ENCODE results near the gene SPNS3. TPM values are rescaled to one million over a fixed set of nuclear protein-coding genes. Genes with fewer than 3 reads are reported as not detected.
A peak's percentile ranks its signal among the peaks of the same experiment; 100 is the strongest.

The SPNS3 gene
- total and polyA plus RNA-seq, 2 experiments from 2014 or later = 0.17 to 0.60 TPM

DNA sequence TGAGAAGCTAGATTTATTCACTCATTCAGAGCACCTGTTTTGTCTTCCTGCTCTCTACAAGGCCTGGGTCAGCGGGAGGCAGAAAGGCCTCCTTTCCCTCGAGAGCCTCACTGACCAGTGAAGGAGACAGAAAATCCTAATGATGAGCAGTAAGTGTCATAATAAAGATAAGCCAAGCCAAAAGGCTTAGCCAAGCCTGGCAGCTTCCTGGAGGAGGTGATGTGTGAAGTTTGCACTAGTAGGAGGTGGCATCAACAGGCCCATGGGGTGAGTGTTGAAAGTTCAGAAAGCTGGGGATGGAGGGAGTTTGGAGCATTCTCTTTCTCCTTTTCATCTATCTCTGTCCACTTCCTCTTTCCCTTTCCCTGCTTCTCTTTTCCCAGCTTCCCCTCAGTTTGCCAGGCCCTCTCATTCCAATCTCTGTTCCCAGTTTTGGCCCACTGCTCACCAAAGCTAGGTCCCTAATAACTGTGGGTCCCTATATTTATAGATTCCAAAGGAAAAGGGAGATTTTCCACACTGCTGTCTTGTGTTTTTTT is 16.5 kb upstream of the SPNS3 start:
- 77% methylated on average over 2 of the region's 2 CpGs for WGBS (ENCODE audit: low lambda C conversion rate, missing lambda C conversion rate)
- Histone ChIP-seq H3K4me1 (ENCODE audit: insufficient read depth) (no peaks in the 10 kb centered on the region), H3K27ac (no peak overlapping the region), H3K79me2 (no peaks in the 10 kb centered on the region), H3K27me3 (no peaks in the 10 kb centered on the region), H3K36me3 (replicated peaks; ENCODE audit: insufficient read depth, low read depth) (no peaks in the 10 kb centered on the region), H3K9me2 (replicated peaks; ENCODE audit: insufficient read depth) (no peaks in the 10 kb centered on the region), H3K4me2 (no peak overlapping the region), H4K20me1 (ENCODE audit: insufficient read depth, poor library complexity, severe bottlenecking) (no peaks in the 10 kb centered on the region), H2AFZ (no peak overlapping the region), H3K9me3 (ENCODE audit: low read depth) (no peaks in the 10 kb centered on the region), H3K4me3 (no peak overlapping the region)
- DNase-seq (ENCODE audit: low spot score) = no peak
- TF ChIP-seq, protein P1, sequence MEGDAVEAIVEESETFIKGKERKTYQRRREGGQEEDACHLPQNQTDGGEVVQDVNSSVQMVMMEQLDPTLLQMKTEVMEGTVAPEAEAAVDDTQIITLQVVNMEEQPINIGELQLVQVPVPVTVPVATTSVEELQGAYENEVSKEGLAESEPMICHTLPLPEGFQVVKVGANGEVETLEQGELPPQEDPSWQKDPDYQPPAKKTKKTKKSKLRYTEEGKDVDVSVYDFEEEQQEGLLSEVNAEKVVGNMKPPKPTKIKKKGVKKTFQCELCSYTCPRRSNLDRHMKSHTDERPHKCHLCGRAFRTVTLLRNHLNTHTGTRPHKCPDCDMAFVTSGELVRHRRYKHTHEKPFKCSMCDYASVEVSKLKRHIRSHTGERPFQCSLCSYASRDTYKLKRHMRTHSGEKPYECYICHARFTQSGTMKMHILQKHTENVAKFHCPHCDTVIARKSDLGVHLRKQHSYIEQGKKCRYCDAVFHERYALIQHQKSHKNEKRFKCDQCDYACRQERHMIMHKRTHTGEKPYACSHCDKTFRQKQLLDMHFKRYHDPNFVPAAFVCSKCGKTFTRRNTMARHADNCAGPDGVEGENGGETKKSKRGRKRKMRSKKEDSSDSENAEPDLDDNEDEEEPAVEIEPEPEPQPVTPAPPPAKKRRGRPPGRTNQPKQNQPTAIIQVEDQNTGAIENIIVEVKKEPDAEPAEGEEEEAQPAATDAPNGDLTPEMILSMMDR (IDR thresholded peaks at IDR 0.05; ENCODE audit: poor library complexity) = no peak
- TF ChIP-seq EZH2phosphoT487 (IDR thresholded peaks at IDR 0.05; ENCODE audit: low read depth, severe bottlenecking, unreplicated experiment) = no peak
- no peak for TF ChIP-seq EZH2 (IDR thresholded peaks at IDR 0.05; ENCODE audit: borderline replicate concordance)

DNA sequence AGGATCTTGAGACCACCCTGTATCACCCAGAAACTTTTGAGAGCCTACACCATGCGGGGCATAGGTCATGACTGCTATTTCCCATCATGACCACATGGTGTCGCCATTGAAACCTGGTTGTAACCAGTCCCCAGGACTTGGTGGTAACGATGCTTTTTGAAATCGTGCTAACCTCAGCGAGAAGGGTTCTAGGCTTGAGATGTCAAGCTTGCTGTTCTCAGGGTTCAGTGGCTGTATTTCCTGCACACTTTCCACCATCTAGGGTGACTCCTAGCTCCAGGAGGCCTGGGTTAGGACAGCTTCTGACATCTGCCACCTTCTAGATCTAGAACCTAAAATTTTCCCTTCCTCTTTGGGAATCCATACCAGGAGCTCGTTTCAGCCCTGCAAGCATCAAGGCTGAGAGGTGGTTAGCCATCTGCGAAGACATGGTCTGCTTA is 13.0 kb upstream of the SPNS3 start:
- H3K79me2 ChIP-seq = no peaks in the 10 kb centered on the region
- no peak overlapping the region for H3K27ac ChIP-seq
- H4K20me1 ChIP-seq (ENCODE audit: insufficient read depth, poor library complexity, severe bottlenecking) = no peaks in the 10 kb centered on the region
- H2AFZ ChIP-seq = peak overlapping the region; percentile 27
- TF ChIP-seq, protein P1 (IDR thresholded peaks at IDR 0.05; ENCODE audit: poor library complexity) = peak; percentile 80
- TF ChIP-seq EZH2 (IDR thresholded peaks at IDR 0.05; ENCODE audit: borderline replicate concordance) = no peak
- H3K9me3 ChIP-seq (ENCODE audit: low read depth) = no peaks in the 10 kb centered on the region
- no peaks in the 10 kb centered on the region for H3K36me3 ChIP-seq (replicated peaks; ENCODE audit: insufficient read depth, low read depth)
- H3K27me3 ChIP-seq = no peaks in the 10 kb centered on the region
- peak; percentile 87 for DNase-seq (ENCODE audit: low spot score)
- no peak overlapping the region for H3K4me3 ChIP-seq
- H3K9me2 ChIP-seq (replicated peaks; ENCODE audit: insufficient read depth) = no peaks in the 10 kb centered on the region
- peak overlapping the region; percentile 9 for H3K4me2 ChIP-seq
- H3K4me1 ChIP-seq (ENCODE audit: insufficient read depth) = no peaks in the 10 kb centered on the region
- 6% methylated on average over 7 of the region's 7 CpGs for WGBS (ENCODE audit: low lambda C conversion rate, missing lambda C conversion rate)

DNA sequence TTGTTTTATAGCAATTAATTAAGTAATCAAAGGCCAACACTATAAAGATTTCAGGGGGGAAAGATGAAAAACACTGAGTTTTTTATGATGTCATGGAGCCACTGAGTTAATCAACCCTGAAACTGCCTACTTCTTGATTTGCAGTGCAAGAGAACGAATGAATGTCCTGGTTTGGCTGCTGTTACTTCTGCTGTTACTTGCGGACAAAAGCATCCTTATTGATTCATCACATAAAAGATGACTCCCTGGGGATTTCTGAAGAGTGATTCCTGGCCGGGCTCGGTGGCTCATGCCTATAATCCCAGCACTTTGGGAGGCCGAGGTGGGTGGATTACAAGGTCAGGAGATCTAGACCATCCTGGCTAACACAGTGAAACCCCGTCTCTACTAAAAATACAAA is 10.9 kb upstream of the SPNS3 start:
- Histone ChIP-seq H3K9me3 (ENCODE audit: low read depth) (no peaks in the 10 kb centered on the region), H3K79me2 (no peaks in the 10 kb centered on the region), H3K9me2 (replicated peaks; ENCODE audit: insufficient read depth) (no peaks in the 10 kb centered on the region), H4K20me1 (ENCODE audit: insufficient read depth, poor library complexity, severe bottlenecking) (no peaks in the 10 kb centered on the region), H3K4me1 (ENCODE audit: insufficient read depth) (no peaks in the 10 kb centered on the region), H3K36me3 (replicated peaks; ENCODE audit: insufficient read depth, low read depth) (no peaks in the 10 kb centered on the region), H3K27ac (no peak overlapping the region), H3K27me3 (no peaks in the 10 kb centered on the region), H3K4me3 (no peak overlapping the region), H2AFZ (no peak overlapping the region), H3K4me2 (no peak overlapping the region)
- WGBS (ENCODE audit: low lambda C conversion rate, missing lambda C conversion rate) = 74% methylated on average over 6 of the region's 6 CpGs
- TF ChIP-seq, protein P1 (IDR thresholded peaks at IDR 0.05; ENCODE audit: poor library complexity) = no peak
- TF ChIP-seq EZH2phosphoT487 (IDR thresholded peaks at IDR 0.05; ENCODE audit: low read depth, severe bottlenecking, unreplicated experiment) (no peak), EZH2 (IDR thresholded peaks at IDR 0.05; ENCODE audit: borderline replicate concordance) (no peak)
- DNase-seq (ENCODE audit: low spot score) = no peak

DNA sequence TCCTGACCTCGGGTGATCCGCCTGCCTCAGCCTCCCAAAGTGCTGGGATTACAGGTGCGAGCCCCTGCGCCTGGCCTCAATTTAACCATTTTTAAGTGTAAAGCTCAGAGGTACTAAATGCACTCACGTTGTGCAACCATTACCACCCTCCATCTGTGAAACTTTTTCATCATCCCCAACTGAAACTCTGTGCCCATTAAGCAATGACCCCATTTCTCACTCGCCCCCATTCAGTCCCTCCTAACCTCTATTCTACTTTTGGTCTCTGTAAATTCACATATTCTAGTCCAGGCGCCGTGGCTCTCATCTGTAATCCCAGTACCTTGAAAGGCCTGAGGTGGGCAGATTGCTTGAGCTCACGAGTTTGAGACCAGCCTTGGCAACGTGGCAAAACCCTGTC is 8.3 kb upstream of the SPNS3 start:
- H3K4me2 ChIP-seq = no peak overlapping the region
- no peaks in the 10 kb centered on the region for H3K4me1 ChIP-seq (ENCODE audit: insufficient read depth)
- H3K36me3 ChIP-seq (replicated peaks; ENCODE audit: insufficient read depth, low read depth) = no peaks in the 10 kb centered on the region
- H3K79me2 ChIP-seq = no peaks in the 10 kb centered on the region
- no peak overlapping the region for H3K27ac ChIP-seq
- no peaks in the 10 kb centered on the region for H4K20me1 ChIP-seq (ENCODE audit: insufficient read depth, poor library complexity, severe bottlenecking)
- no peaks in the 10 kb centered on the region for H3K9me2 ChIP-seq (replicated peaks; ENCODE audit: insufficient read depth)
- DNase-seq (ENCODE audit: low spot score) = no peak
- no peaks in the 10 kb centered on the region for H3K27me3 ChIP-seq
- WGBS (ENCODE audit: low lambda C conversion rate, missing lambda C conversion rate) = 77% methylated on average over 10 of the region's 10 CpGs
- no peaks in the 10 kb centered on the region for H3K9me3 ChIP-seq (ENCODE audit: low read depth)
- TF ChIP-seq EZH2phosphoT487 (IDR thresholded peaks at IDR 0.05; ENCODE audit: low read depth, severe bottlenecking, unreplicated experiment) = no peak
- TF ChIP-seq EZH2 (IDR thresholded peaks at IDR 0.05; ENCODE audit: borderline replicate concordance) = no peak
- TF ChIP-seq, protein P1 (IDR thresholded peaks at IDR 0.05; ENCODE audit: poor library complexity) = no peak
- H2AFZ ChIP-seq = no peak overlapping the region
- H3K4me3 ChIP-seq = no peak overlapping the region

Measured in hepatocyte (in vitro differentiated cells).